ENCODE data around the gene LINS1. TPM values are rescaled to one million over a fixed set of nuclear protein-coding genes. Genes with fewer than 3 reads are reported as not detected.

The LINS1 gene
- total RNA-seq (20.6 TPM), polyA plus RNA-seq (ENCODE audit: insufficient read depth, low read depth, low replicate concordance) (8.8 TPM)
- long read RNA-seq, donor 1 = 0 reads
- long read RNA-seq, donor 2, full-length matches to known transcripts = 2 of 2 reads
- long read RNA-seq, donor 2, partial matches to known transcripts = 0 of 2 reads
- long read RNA-seq, donor 2, other reads (novel, unspliced or antisense) = 0 of 2 reads
- long read RNA-seq, donor 3, partial matches to known transcripts = 0 of 2 reads
- long read RNA-seq, donor 3, other reads (novel, unspliced or antisense) = 0 of 2 reads
- long read RNA-seq, donor 4 = 0 reads
- long read RNA-seq, donor 5 = 0 reads
- long read RNA-seq, donor 6, full-length matches to known transcripts = 2 of 2 reads
- long read RNA-seq, donor 6, partial matches to known transcripts = 0 of 2 reads
- long read RNA-seq, donor 6, other reads (novel, unspliced or antisense) = 0 of 2 reads
- long read RNA-seq, donor 7, full-length matches to known transcripts = 2 of 5 reads
- long read RNA-seq, donor 7, partial matches to known transcripts = 0 of 5 reads
- long read RNA-seq, donor 7, other reads (novel, unspliced or antisense) = 3 of 5 reads
- long read RNA-seq, donor 8, partial matches to known transcripts = 0 of 2 reads
- long read RNA-seq, donor 8, other reads (novel, unspliced or antisense) = 0 of 2 reads
- long read RNA-seq, donor 9 = 0 reads
- long read RNA-seq, donor 10, partial matches to known transcripts = 0 of 1 reads
- long read RNA-seq, donor 10, other reads (novel, unspliced or antisense) = 0 of 1 reads

GRCh38 chr15:100602064-100602822 lies at the start of gene LINS1, which contains the start of gene ASB7:
TSS of gene LINS1 (minus strand) at chr15:100602184. CDS start at chr15:100580842, 21,342 bp downstream.
TSS of gene ASB7 (plus strand) at chr15:100602589. CDS start at chr15:100612217, 9,628 bp downstream.
- peaks cover 0 to 27% (median 10%) of the 10 kb centered on the region in 3 donors for H3K4me1 ChIP-seq (ENCODE audit: control insufficient read depth in 2 of 3, insufficient read depth in 2 of 3, low read depth in 1 of 3, low read length in 3 of 3)
- TF ChIP-seq, protein P1, sequence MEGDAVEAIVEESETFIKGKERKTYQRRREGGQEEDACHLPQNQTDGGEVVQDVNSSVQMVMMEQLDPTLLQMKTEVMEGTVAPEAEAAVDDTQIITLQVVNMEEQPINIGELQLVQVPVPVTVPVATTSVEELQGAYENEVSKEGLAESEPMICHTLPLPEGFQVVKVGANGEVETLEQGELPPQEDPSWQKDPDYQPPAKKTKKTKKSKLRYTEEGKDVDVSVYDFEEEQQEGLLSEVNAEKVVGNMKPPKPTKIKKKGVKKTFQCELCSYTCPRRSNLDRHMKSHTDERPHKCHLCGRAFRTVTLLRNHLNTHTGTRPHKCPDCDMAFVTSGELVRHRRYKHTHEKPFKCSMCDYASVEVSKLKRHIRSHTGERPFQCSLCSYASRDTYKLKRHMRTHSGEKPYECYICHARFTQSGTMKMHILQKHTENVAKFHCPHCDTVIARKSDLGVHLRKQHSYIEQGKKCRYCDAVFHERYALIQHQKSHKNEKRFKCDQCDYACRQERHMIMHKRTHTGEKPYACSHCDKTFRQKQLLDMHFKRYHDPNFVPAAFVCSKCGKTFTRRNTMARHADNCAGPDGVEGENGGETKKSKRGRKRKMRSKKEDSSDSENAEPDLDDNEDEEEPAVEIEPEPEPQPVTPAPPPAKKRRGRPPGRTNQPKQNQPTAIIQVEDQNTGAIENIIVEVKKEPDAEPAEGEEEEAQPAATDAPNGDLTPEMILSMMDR (IDR thresholded peaks at IDR 0.05; ENCODE audit: borderline replicate concordance, extremely low read depth, insufficient read depth) = no peak
- DNase-seq (peak; percentile 100), FAIRE-seq (peak; percentile 97)
- H3K27me3 ChIP-seq (ENCODE audit: control insufficient read depth, insufficient read depth, low read length) = no peaks in the 10 kb centered on the region
- no peaks in the 10 kb centered on the region for H3K9me3 ChIP-seq (ENCODE audit: control insufficient read depth in 2 of 3, insufficient read depth in 1 of 3, low read length in 3 of 3)
- H3K4me3 ChIP-seq (ENCODE audit: low read length in 3 of 3) = peak within 1 kb of the TSS; percentile 85 to 100 (median 92)
- H3K36me3 ChIP-seq (ENCODE audit: control insufficient read depth in 2 of 3, insufficient read depth in 3 of 3, low read length in 3 of 3) = peaks cover 0 to 4% (median 2%) of the 10 kb centered on the region in 3 donors
- H3K9ac ChIP-seq (ENCODE audit: low read length in 3 of 3) = peak within 1 kb of the TSS; percentile 75 to 97 (median 86)
- peak within 1 kb of the TSS; percentile 73 to 83 for H3K27ac ChIP-seq (ENCODE audit: low read depth in 2 of 2, low read length in 2 of 2)
- intact Hi-C loops (cut with DNase I) = no loop called here

- H3K36me3 ChIP-seq (ENCODE audit: control insufficient read depth in 2 of 3, insufficient read depth in 3 of 3, low read length in 3 of 3) = no peaks in the 10 kb centered on the region
- H3K9ac ChIP-seq (ENCODE audit: low read length in 3 of 3) = no peak overlapping the region
- intact Hi-C loops (cut with DNase I) = no loop called here
- TF ChIP-seq, protein P1 (IDR thresholded peaks at IDR 0.05; ENCODE audit: borderline replicate concordance, extremely low read depth, insufficient read depth) = no peak
- H3K9me3 ChIP-seq (ENCODE audit: control insufficient read depth in 2 of 3, insufficient read depth in 1 of 3, low read length in 3 of 3) = no peaks in the 10 kb centered on the region
- no peak overlapping the region for H3K4me3 ChIP-seq (ENCODE audit: low read length in 3 of 3)
- no peak overlapping the region for H3K27ac ChIP-seq (ENCODE audit: low read depth in 2 of 2, low read length in 2 of 2)
- FAIRE-seq (no peak), DNase-seq (no peak)
- no peaks in the 10 kb centered on the region for H3K4me1 ChIP-seq (ENCODE audit: control insufficient read depth in 2 of 3, insufficient read depth in 2 of 3, low read depth in 1 of 3, low read length in 3 of 3)
- no peaks in the 10 kb centered on the region for H3K27me3 ChIP-seq (ENCODE audit: control insufficient read depth, insufficient read depth, low read length)
Measured at GRCh38 chr15:100651253-100651652, 49.3 kb upstream of the LINS1 start.

- Histone ChIP-seq H3K27me3 (ENCODE audit: control insufficient read depth, insufficient read depth, low read length) (no peaks in the 10 kb centered on the region), H3K36me3 (ENCODE audit: control insufficient read depth in 2 of 3, insufficient read depth in 3 of 3, low read length in 3 of 3) (no peaks in the 10 kb centered on the region), H3K27ac (ENCODE audit: low read depth in 2 of 2, low read length in 2 of 2) (no peak overlapping the region), H3K9ac (ENCODE audit: low read length in 3 of 3) (no peak overlapping the region), H3K4me3 (ENCODE audit: low read length in 3 of 3) (no peak overlapping the region), H3K9me3 (ENCODE audit: control insufficient read depth in 2 of 3, insufficient read depth in 1 of 3, low read length in 3 of 3) (no peaks in the 10 kb centered on the region), H3K4me1 (ENCODE audit: control insufficient read depth in 2 of 3, insufficient read depth in 2 of 3, low read depth in 1 of 3, low read length in 3 of 3) (no peaks in the 10 kb centered on the region)
- no peak for FAIRE-seq
- DNase-seq = no peak
- TF ChIP-seq, protein P1 (IDR thresholded peaks at IDR 0.05; ENCODE audit: borderline replicate concordance, extremely low read depth, insufficient read depth) = no peak
- intact Hi-C loops (cut with DNase I) = no loop called here
Measured at GRCh38 chr15:100650685-100651084, 48.7 kb upstream of the LINS1 start.

Data from kidney (tissue), 22 donors.